Stimulated activated CD8-positive, alpha-beta memory T cell treated with anti-CD3 and anti-CD28 coated beads, Interleukin-2, amount 100 ng/mL, for 1 hour (primary cell): ENCODE results near the gene DLGAP1.

Source experiments
- DNase-seq, 2 donors: peaks; one replicate each; pipeline ENCODE4 v3.0.0-alpha.2; 2020; ENCODE audit warnings: low read depth in 2 of 2

The DLGAP1 gene

GRCh38 chr18:4241090-4241617 lies 214.0 kb downstream of the DLGAP1 start:
- DNase-seq: no peak

GRCh38 chr18:4238966-4239365 lies 216.1 kb downstream of the DLGAP1 start:
- no peak for DNase-seq

- DNase-seq: no peak
These were observed 217.5 kb downstream of the DLGAP1 start for GRCh38 chr18:4237664-4238041.

DNA sequence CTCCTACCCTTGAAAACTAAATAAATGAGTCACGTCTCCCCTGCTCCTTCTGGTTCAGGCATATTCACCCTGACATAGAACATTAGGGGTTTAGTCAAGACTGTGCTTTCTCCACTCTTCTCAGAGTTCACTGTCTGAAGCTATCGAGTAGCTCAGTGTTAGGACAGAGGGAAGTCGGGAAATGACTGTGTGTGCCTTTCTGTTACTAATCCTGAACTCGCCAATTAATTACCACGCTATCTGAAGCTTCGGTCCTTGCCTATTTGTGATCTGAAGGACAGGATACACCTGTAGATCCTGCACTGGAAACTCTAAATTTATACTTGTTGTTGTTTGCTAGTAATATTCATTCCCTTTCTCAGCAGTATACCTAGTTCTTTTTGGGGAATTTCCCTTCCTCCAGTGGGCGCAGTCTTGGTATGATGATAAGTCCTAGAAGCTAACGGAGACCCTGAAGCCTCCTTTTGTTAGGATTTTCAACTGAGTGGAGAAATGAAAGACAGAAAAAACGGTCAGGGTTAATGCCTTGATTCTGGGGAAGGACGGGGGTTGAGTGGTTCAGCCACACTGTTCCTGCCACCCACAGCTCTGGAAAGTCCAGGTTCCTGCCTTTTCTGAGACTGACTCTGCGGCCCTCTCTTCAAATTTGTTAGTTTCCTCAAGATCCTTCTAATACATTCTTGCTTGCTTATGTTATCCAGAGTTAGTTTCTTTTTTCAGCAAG lies 218.0 kb downstream of the DLGAP1 start:
- DNase-seq: no peak

- no peak for DNase-seq
These were observed 221.6 kb downstream of the DLGAP1 start for GRCh38 chr18:4233468-4233867.

DNA sequence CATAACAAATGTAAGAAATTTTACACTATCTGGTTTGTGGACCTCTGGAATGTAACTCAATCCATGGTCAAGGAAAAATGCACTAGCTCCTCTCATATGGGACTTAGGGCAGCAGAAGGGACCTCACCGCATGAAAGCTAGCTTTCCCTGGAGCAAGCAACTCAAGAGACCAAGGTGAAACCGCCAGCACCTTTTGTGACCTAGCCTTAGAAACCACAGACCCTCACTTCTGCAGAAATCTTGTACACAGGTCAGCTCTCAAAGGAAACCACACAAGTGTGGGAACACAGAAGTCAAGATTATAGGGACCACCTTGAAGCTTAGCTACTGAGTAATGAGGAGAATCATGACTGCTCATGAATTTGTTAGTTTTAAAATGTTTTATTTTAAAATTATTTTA lies 222.5 kb downstream of the DLGAP1 start:
- DNase-seq: no peak

GRCh38 chr18:4231260-4231659 lies 223.8 kb downstream of the DLGAP1 start:
- no peak for DNase-seq

GRCh38 chr18:4230450-4231168 lies 224.5 kb downstream of the DLGAP1 start:
- DNase-seq: no peak

- DNase-seq: no peak
These were observed 230.9 kb downstream of the DLGAP1 start for GRCh38 chr18:4224031-4224704.

DNA sequence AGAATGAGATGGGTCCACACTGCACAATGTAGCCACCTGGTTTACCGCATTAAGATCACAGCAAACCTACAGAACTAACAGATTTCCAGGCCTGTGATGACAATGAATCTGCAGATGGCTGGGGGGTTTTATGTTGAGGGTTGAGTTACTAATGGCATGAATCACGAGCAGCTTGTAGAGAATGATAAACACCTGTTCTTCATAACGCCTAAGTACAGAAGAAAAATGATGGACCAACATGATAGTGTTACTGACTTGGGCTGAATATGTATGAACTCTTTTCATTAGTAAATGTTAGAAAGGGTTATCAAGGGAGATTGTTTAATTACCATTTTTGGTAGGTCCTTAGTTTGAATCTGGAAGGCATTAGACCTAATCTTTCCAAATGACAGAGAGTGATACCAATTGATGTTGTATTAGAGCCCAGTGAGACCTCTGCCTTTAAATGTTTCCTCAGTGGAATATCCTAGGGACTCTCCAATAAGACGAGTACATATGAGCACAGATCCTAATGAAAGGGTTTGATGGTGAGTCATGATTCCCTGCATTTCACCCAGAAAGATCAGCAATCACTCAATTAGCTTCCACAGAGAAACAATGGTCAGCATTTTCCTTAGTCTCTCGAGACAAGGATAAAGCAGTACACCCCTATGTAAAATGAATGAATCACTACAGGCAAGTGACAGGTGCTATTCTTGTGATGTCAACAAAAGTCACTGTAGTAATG lies 243.8 kb downstream of the DLGAP1 start:
- DNase-seq: no peak

GRCh38 chr18:4208366-4208765 lies 246.7 kb downstream of the DLGAP1 start:
- DNase-seq: no peak

GRCh38 chr18:4207383-4207985 lies 247.6 kb downstream of the DLGAP1 start:
- no peak for DNase-seq

DNA sequence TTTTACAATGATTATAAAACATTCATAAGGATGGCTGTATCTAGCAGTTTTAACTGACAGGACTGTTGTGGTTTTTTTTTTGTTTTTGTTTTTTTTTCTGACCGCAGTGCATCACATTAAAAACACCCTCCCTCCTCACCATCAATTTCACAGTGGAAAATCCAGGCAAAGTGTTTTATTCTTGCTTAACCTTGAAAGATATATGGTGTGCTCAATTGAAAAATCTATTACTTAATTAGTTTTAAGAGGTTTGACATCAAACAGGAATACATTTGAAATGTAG lies 250.7 kb downstream of the DLGAP1 start:
- DNase-seq: no peak

DNA sequence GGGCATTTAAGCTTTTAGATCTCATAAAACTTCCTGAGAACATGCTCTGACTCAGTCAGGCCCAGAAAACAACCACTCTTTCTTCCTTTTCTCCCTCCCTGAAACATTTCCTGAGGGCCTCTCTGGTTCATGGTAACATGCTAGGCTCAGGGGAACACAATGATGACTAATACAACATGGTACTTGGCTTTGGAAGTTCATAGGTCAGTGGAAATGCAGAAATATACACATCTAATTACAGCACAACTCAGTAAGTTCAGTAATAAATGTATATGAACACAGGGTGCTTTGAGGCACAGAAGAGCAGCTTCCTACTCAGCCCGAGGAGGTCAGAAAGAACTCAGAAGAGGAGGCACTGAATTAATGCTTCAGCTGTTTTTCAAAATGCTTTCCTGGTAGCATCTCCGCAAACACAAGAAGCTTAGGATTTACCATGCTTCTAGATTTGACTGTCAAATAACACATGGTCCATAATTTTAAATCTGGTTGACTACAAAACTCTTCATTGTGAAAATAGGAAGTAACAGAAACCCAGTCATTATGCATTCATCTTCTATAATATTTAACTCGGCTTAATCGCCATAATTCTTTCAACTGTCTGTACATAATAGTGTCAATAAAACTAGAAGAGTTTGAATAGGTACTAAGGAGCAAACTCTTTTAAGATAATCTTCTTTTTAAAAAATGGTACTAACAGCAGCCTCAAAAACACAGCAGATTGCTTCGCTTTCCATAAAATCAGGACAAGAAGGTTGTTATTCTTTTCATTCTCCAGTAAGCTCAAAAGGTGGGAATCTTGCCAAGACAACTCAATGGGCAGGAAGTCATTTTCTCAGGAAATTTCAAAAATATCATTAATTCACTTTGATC lies 251.3 kb downstream of the DLGAP1 start:
- DNase-seq: no peak

GRCh38 chr18:4200399-4200798 lies 254.7 kb downstream of the DLGAP1 start:
- DNase-seq: no peak

GRCh38 chr18:4198956-4199355 lies 256.2 kb downstream of the DLGAP1 start:
- no peak for DNase-seq

- no peak for DNase-seq
These were observed 258.8 kb downstream of the DLGAP1 start for GRCh38 chr18:4196351-4196750.

DNA sequence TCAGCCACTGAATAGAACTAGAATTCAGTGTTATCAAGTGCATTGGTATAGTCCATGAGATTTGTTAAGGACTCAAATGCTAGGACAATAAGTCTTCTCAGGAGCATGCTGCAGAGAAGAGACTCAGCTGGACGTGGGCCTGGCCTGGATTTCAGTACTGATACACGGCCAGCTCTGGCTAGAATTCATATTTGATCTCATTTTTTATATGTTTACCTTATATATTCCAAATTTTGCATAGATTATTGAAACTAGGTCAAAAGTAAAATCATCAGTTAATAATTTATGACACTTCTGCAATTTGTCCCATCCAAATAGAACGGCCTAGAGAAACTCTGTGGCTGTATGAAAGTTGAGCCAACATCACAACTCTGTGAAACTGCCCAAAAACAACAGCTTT lies 262.0 kb downstream of the DLGAP1 start:
- no peak for DNase-seq

GRCh38 chr18:4181882-4182568 lies 273.1 kb downstream of the DLGAP1 start:
- no peak for DNase-seq

DNA sequence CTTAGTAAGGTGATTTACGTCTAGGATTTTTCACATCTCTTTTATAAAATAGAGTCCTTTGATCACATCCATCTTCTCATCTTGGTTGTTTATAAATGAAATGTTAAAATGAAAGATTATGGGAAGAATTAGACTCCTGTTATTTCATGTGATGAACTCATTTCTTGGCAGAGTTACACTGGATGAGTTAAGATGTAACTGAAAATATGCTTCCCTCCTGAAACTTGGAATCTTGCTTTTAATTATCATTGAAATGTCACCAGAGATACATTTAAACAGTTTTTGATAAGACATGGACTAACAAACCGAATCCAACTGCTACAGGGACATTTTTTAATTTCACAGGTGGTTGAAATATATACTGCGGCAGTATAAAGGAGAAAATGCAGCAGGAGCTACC lies 274.0 kb downstream of the DLGAP1 start:
- no peak for DNase-seq
